Activated naive CD8-positive, alpha-beta T cell treated with anti-CD3 and anti-CD28 coated beads, Interleukin-2, amount 50 U/mL, for 24 hours (primary cell): ENCODE measurements around the gene EBNA1BP2.
"Not testable (repeated sequence)": the region's sequence is repeated elsewhere in the genome, so short reads cannot be mapped to it uniquely, and the experiment has no call there.

Experiments
- ATAC-seq: fragments of 150-1000 bp; cut with Tn5 transposase; one replicate; pipeline ENCODE4 v1.10.0; 2021
- DNase-seq: peaks from one replicate; pipeline ENCODE4 v3.0.0; 2021
- H3K27ac Mint-ChIP-seq: one replicate; pipeline ENCODE4 v1.8.0; 2021; ENCODE audit warnings: mild to moderate bottlenecking, mixed read lengths
- H3K27me3 Mint-ChIP-seq: one replicate; pipeline ENCODE4 v1.8.0; 2021; ENCODE audit warnings: mixed read lengths
- H3K36me3 Mint-ChIP-seq: one replicate; pipeline ENCODE4 v1.8.0; 2021; ENCODE audit warnings: low read depth, mixed read lengths
- H3K4me1 Mint-ChIP-seq: one replicate; pipeline ENCODE4 v1.8.0; 2021; ENCODE audit warnings: mixed read lengths
- H3K4me3 Mint-ChIP-seq: one replicate; pipeline ENCODE4 v1.8.0; 2021; ENCODE audit warnings: mild to moderate bottlenecking, moderate library complexity, mixed read lengths
- H3K9me3 Mint-ChIP-seq: one replicate; pipeline ENCODE4 v1.8.0; 2021; ENCODE audit warnings: mixed read lengths

EBNA1BP2 gene, protein sequence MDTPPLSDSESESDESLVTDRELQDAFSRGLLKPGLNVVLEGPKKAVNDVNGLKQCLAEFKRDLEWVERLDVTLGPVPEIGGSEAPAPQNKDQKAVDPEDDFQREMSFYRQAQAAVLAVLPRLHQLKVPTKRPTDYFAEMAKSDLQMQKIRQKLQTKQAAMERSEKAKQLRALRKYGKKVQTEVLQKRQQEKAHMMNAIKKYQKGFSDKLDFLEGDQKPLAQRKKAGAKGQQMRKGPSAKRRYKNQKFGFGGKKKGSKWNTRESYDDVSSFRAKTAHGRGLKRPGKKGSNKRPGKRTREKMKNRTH

DNA sequence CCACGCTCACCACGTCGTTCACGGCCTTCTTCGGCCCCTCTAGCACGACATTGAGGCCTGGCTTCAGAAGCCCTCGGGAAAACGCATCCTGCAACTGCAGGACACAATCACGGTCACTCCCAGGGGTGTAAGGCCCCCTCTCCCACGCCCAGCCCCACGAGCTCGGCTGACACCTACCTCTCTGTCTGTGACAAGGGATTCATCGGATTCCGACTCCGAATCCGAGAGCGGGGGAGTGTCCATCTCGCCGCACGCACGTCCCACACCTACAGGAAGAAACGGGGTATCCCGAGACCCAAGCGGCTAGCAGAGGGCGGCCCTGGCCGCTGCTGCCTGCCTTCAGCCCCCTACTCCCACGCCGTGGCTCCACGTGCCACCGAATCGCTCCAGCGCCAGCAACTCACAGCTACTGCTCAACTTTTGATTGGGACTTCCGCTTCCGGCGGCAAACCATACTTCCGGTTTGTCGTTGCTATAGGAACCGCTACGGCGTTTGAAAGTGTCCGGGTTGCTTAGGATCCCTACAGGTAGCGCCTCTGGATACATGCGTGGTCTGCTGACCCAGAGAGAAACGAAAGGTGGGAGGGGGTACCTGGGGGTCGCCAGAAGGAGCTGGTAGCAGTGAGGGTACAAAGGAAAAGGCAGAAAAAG, at the start of gene EBNA1BP2, which contains the start of gene CFAP57:
TSS of gene EBNA1BP2 (minus strand) at position 415 of the 651 bp plus-strand sequence. CDS start at position 243, 172 bp downstream.
TSS of gene CFAP57 (plus strand) at position 455 of the 651 bp plus-strand sequence. CDS start 424 bp downstream, outside the sequence.
- Mint-ChIP-seq H3K9me3 (peaks cover 3% of the 10 kb centered on the region), H3K27me3 (peaks cover 20% of the 10 kb centered on the region), H3K4me1 (peaks cover 27% of the 10 kb centered on the region), H3K27ac (peak within 1 kb of the TSS; percentile 92), H3K4me3 (peak within 1 kb of the TSS; percentile 97), H3K36me3 (peaks cover 45% of the 10 kb centered on the region)
- ATAC-seq (peak; percentile 97), DNase-seq (peak; percentile 89)

DNA sequence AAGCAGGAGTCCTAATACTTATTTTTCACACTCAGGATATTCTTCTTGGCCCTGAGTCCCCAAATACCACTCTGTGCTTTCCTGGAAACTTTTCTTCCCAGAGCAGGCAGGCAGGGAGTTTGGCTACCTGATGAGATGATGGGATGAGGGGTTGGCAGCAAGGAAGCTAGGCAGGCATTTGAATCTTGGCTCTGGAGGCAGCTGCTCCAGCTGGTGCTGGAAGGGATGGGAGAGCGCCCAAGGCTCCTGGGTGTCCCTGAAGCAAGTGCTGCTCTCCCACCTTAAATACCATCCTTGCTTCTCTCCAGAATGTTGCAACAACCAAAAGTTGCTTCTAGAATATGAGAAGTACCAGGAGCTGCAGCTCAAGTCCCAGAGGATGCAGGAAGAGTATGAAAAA, 49.7 kb upstream of the EBNA1BP2 start:
- Mint-ChIP-seq H3K4me1 (peaks cover 7% of the 10 kb centered on the region), H3K4me3 (no peak overlapping the region), H3K36me3 (no peaks in the 10 kb centered on the region), H3K27me3 (no peaks in the 10 kb centered on the region), H3K9me3 (no peaks in the 10 kb centered on the region), H3K27ac (no peak overlapping the region)
- DNase-seq (no peak), ATAC-seq (no peak)

- H3K27ac Mint-ChIP-seq, result no peak overlapping the region
- DNase-seq, result no peak
- no peak for ATAC-seq
- H3K4me3 Mint-ChIP-seq, result no peak overlapping the region
- H3K27me3 Mint-ChIP-seq, result no peaks in the 10 kb centered on the region
- peaks cover 7% of the 10 kb centered on the region for H3K4me1 Mint-ChIP-seq
- H3K36me3 Mint-ChIP-seq, result no peaks in the 10 kb centered on the region
- H3K9me3 Mint-ChIP-seq, result no peaks in the 10 kb centered on the region
Measured at GRCh38 chr1:43220905-43221778, 49.1 kb upstream of the EBNA1BP2 start.

DNA sequence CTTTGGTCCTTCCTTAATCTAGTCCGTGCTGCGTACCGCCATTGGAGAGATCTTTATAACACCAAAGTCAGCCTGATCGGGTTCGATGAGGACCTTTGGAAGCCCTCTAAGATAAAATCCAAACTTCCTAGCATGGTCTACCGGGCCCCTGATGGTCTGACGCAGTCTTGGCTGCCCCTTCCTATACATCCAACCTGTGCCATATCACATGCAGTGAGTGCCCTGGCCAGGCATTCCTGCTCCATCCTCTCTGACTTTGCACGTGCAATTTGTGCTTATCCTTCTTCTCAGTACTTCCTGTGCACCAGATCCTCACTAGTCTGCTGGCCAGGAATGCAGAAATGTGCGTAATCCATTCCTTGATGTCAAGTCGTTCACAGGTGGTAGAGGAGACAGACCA, 45.7 kb upstream of the EBNA1BP2 start:
- DNase-seq (no peak), ATAC-seq (no peak)
- peaks cover 6% of the 10 kb centered on the region for H3K27me3 Mint-ChIP-seq
- no peaks in the 10 kb centered on the region for H3K9me3 Mint-ChIP-seq
- H3K4me3 Mint-ChIP-seq, result no peak overlapping the region
- no peaks in the 10 kb centered on the region for H3K36me3 Mint-ChIP-seq
- H3K4me1 Mint-ChIP-seq, result peaks cover 7% of the 10 kb centered on the region
- no peak overlapping the region for H3K27ac Mint-ChIP-seq

DNA sequence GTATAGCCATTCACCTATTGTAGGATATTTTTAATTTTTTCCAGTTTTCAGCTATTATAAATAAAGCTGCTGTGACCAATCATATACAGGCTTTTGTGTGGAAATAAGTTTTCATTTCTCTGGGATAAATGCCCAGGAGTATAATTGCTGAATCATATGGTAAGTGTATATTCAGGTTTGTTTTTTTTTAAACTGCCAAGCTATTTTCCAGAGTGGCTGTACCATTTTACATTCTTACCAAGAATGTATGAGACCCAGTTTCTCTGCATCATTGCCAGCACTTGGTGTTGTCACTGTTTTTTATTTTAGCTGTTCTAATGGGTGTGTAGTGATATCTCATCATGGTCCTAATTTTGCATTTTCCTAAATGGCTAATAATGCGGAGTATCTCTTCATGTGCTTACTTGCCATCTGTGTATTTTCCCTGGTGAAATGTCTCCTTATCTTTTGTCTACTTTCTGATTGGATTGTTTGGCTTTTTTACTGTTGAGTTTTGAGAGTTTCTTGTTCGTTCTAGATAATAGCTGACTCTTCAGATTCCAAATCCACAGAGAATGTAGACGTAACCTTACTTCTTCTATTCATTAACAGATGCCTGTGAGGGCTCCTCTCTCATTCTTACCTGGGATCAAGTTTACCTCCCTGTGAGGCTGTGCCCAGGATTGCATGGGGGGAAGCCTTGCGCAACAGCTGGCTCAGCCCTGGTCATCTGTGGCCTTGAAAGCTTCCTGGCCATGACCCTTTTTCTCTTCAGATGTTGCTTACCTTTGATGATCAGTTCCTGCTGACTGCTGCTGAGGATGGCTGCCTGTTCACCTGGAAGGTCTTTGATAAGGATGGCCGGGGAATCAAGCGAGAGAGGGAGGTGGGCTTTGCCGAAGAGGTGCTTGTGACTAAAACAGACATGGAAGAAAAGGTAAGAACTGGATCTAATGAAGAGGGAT, 42.7 kb upstream of the EBNA1BP2 start:
- Mint-ChIP-seq H3K4me3 (no peak overlapping the region), H3K27ac (no peak overlapping the region), H3K27me3 (peaks cover 6% of the 10 kb centered on the region), H3K4me1 (no peaks in the 10 kb centered on the region), H3K36me3 (no peaks in the 10 kb centered on the region), H3K9me3 (no peaks in the 10 kb centered on the region)
- DNase-seq (no peak), ATAC-seq (no peak)

GRCh38 chr1:43208277-43208676, 36.2 kb upstream of the EBNA1BP2 start:
- H3K9me3 Mint-ChIP-seq, H3K4me1 Mint-ChIP-seq, H3K36me3 Mint-ChIP-seq, H3K27me3 Mint-ChIP-seq, H3K4me3 Mint-ChIP-seq, ATAC-seq, DNase-seq, H3K27ac Mint-ChIP-seq: not testable (repeated sequence)

DNA sequence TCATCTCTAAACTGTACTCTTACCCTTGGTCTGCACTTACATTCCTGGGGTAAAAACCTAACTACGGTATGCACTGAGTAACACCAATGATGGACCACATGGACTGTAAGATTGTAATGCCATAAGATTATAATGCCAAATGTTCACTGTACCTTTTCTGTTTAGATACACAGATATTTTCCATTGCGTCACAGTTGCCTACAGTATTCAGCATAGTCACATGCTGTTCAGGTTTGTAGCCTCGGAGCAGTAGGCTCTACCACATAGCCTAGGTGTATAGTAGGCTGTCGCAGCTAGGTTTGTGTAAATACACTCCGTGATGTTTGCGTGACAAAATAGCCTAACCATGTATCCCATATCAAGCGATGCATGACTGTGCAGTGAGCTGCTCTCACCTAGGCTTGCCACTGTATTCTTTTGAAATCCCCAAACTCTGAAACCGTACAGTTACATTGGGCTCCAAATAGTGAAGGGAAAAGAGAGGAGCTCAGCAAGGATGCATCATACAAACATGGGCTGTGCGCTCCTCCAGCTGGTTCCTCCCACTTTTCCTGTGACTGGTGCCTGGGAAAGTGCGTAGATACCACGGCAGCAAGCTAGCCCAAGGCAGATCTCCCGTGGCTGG, 35.3 kb upstream of the EBNA1BP2 start:
- ATAC-seq, result no peak
- Mint-ChIP-seq H3K9me3 (peaks cover 4% of the 10 kb centered on the region), H3K27me3 (no peaks in the 10 kb centered on the region), H3K36me3 (no peaks in the 10 kb centered on the region), H3K4me1 (peaks cover 2% of the 10 kb centered on the region), H3K4me3 (no peak overlapping the region), H3K27ac (no peak overlapping the region)
- no peak for DNase-seq

DNA sequence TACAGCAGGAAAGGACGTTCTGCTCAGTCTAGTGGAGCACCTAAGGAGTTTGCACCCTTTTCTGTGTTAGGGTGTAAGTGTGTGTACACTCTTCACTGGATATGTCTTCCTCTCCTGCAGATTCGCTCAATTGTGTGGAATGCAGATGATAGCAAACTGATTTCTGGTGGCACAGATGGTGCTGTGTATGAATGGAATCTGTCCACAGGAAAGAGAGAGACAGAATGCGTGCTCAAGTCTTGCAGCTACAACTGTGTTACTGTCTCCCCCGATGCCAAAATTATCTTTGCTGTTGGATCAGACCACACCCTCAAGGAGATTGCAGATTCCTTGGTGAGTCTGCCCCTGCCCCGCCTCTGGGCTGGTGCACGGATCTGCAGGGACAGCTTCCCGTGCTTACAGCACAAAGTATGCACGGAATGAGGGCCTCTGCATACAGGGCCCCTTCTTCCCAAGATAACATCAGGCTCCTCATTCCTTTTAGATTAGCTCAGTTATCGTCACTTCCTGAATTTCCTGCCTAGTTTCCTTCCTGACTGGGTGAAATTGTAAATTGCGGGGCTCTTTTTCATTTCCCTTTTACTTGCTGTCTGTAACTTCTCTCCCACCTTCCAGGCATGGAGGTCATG, 34.6 kb upstream of the EBNA1BP2 start:
- Mint-ChIP-seq H3K27me3 (no peaks in the 10 kb centered on the region), H3K27ac (no peak overlapping the region), H3K36me3 (no peaks in the 10 kb centered on the region), H3K4me1 (peaks cover 2% of the 10 kb centered on the region), H3K4me3 (no peak overlapping the region), H3K9me3 (peaks cover 4% of the 10 kb centered on the region)
- no peak for DNase-seq
- ATAC-seq, result no peak

DNA sequence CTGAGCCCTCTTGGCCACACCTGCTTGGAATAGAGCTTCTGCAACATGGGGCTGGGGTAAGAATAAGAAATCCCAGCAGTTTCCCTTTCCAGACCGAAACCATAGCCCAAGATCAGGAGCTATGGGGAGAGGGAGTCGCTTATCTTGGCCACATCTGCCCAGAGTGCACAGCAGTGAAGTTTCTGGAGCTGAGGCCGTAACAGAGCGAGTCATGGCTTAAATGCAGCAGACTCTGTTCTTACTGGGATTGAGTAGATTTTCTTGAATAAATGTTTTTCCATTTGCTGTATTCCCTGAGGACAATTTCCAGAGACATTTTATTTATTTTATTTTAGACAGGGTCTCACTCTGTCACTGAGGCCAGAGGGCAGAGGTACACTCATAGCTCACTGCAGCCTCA, 33.6 kb upstream of the EBNA1BP2 start:
- Mint-ChIP-seq H3K36me3 (no peaks in the 10 kb centered on the region), H3K27ac (no peak overlapping the region), H3K4me1 (peaks cover 2% of the 10 kb centered on the region), H3K27me3 (no peaks in the 10 kb centered on the region), H3K4me3 (no peak overlapping the region), H3K9me3 (peaks cover 4% of the 10 kb centered on the region)
- DNase-seq (no peak), ATAC-seq (no peak)

GRCh38 chr1:43204394-43204793, 32.3 kb upstream of the EBNA1BP2 start:
- DNase-seq, result no peak
- no peak overlapping the region for H3K4me3 Mint-ChIP-seq
- H3K27ac Mint-ChIP-seq, result no peak overlapping the region
- peaks cover 2% of the 10 kb centered on the region for H3K4me1 Mint-ChIP-seq
- H3K27me3 Mint-ChIP-seq, result no peaks in the 10 kb centered on the region
- H3K9me3 Mint-ChIP-seq, result peaks cover 4% of the 10 kb centered on the region
- no peaks in the 10 kb centered on the region for H3K36me3 Mint-ChIP-seq
- ATAC-seq, result no peak

DNA sequence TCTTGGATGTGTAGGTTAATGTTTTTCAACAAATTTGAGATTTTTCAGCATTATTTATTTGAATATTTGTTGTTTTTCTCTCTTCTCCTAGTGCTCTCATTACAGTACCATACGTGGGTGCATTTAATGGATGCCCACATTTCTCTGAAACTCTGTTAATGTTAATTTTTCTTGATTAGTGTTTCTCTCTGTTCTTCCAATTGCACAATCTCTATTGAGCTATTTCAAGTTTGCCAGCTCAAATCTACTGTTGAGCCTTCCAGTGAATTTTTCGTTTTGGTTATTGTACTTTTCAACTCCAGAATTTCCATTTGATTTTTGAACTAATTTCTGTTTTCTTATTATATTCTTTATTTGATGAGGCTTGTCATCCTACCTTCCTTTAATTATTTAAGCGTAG, 31.8 kb upstream of the EBNA1BP2 start:
- Mint-ChIP-seq H3K27me3 (no peaks in the 10 kb centered on the region), H3K36me3 (no peaks in the 10 kb centered on the region), H3K27ac (no peak overlapping the region), H3K9me3 (peaks cover 4% of the 10 kb centered on the region), H3K4me3 (no peak overlapping the region), H3K4me1 (peaks cover 2% of the 10 kb centered on the region)
- no peak for DNase-seq
- ATAC-seq, result no peak

DNA sequence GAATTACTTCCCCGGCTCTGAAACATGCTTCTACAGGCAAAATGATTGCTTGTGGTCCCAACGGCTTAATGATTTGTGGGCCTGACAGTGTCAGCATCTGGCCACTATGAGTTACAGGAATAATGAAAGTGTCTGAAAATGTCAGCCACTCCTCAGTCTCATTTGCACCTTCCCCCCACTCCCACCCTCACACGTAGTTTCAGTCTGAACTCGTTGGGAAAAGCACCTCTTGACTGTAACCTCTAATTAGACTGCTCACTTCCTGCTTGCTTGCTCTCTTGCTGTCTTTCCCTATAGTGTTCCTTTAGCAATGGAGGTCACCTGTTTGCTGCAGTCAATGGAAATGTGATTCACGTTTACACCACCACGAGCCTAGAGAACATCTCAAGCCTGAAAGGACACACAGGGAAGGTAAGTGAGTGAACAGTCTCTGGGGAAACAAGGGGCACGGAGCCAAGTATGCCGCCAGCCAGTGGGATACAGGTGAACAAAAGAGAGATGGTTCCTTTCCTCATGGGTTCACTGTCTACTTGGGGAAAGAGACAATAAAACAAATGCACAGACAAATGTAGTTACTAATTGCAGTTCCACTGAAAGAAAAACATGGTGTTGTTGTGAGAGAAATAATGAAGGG, 27.1 kb upstream of the EBNA1BP2 start:
- DNase-seq (no peak), ATAC-seq (peak; percentile 75)
- no peak overlapping the region for H3K4me3 Mint-ChIP-seq

More for the DNA sequence above, 27.1 kb upstream of the EBNA1BP2 start:
- H3K9me3 Mint-ChIP-seq, result peaks cover 4% of the 10 kb centered on the region
- H3K27ac Mint-ChIP-seq, result no peak overlapping the region
- H3K4me1 Mint-ChIP-seq, result no peaks in the 10 kb centered on the region
- peaks cover 2% of the 10 kb centered on the region for H3K36me3 Mint-ChIP-seq
- peaks cover 10% of the 10 kb centered on the region for H3K27me3 Mint-ChIP-seq
